HG03442 (cell line): ENCODE results near the gene CLCNKA.
"Not testable (repeated sequence)": the region's sequence is repeated elsewhere in the genome, so short reads cannot be mapped to it uniquely, and the experiment has no call there.

Source experiments
- ATAC-seq: cut with Tn5 transposase; IDR thresholded peaks from one replicate; pipeline ENCODE4 v1.9.1; 2021; ENCODE audit warnings: mild to moderate bottlenecking, moderate library complexity; ENCODE audit not compliant: unreplicated experiment

CLCNKA gene

DNA sequence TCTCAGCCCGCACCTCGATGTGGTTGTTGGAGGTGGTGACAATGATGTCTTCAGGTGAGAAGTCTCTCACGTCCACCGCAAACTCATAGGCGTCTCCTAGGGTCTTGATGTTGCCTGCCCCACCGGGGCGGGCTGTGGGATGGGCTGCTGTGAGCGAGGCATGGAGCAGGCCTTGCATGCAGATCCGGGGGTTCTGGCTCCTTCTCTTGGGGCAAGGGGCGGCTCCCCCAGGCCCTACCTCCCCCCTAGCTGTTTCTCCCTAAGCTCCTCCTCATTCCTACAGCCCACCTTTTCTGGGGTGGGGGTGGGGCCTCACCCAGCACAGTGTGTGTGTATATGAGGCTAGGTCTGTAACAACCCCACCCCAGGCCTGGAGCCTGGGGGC lies 4.8 kb upstream of the CLCNKA start:
- ATAC-seq: no peak

DNA sequence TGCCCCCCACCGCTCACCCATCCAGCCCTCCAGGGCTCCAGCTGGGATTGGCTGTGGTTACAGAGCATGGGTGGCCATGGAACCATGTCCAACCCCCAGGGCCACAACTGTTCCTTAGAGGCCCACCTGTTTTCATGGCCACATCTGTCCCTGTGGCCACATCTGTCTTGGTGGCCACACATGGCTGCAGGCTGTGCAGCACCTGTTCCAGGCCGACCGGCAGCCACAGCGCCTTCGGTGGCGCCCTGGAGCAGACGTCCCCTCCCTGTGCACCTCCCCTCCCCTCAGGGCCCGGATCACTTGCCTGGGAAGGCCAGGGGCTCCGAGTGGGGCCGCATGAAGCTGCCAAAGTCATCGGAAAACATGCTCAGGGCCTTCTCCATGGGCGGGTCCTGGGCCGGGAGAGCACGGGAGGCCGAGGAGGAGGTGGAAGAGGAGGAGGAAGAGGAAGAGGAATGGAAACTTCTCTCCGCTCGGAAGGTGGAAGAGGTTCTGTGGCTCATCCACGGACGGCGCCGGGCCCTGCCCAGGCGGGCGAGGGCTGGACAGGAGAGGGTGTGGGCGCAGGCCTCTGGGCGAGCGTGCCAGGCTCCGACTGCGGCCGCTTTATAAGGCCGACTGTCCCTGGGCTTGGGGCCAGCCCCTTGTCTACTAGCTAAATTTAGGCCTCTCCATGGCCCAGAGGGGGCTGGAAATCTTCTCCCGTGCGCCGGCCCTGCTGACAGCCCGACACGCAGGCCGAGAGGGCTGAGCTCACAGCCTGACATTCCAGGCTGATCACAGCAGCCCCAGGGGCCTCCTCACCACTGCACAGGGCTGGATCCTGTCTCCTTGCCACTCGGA lies 4.2 kb upstream of the CLCNKA start, which contains the start of gene HSPB7:
HSPB7 (minus strand) TSS at position 583 of the 843 bp plus-strand sequence; CDS start at position 503, 80 bp downstream.
- no peak for ATAC-seq

DNA sequence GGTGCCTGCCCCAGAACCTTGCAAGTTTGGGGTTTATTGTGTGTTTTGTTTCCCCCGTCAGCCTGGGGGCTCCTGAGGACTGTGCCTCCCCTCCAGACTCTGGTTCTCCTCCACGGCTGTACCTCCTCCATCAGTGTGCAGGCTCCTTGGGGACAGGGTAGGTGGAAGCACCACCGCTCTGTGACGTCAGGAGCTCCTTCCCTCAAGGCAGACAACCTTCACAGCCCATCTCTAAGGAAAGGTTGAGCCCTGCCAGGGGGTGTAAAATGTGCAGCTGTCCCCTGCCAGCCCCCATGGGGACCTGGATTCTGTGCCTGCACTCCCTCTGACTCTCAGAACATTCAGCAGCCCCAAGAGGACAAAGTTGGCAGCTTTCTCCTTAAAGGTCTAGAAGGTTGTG lies 3.5 kb upstream of the CLCNKA start:
- ATAC-seq: no peak

DNA sequence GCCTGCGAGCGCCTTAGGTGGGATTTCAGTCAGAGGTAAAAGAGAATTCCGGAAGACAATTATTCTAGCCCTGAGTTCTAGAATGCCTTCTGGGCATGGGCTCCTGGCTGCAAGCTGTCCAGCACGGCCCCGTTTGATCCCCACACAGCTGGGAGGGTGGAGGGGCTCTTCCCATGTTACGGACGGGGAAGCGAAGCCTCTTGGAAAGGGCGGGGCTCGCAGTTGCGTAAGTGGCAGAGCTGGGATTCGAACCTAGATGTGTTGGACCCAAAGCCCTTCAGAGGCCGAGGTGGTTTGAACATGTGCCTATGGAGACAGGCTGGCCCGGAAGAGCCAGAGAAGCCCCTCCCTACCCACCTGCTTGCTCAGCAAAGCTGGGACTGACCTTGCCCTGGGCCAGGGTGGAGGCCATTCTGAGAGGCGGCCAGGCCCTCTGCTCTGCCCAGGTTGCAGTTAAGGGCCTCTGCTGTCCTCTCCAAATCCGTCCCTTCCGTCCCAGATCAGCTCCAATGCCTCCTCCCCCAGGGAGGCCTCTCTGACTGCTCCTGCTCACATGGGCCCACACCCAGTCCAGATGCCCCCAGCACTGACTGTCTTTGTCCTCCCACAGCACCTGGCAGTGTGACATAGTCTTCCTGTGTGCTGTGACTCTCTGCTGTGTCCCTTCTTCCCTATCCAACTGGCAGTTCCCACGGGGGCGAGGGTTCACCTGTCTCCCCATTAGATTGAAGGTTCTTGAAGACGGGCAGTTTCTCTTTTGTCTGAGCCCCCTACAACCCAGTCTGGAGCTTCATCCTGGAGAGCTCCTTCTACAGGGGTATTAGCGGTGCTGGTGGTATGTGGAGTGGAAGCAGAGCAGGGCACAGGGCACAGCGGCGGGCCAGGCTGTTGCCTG lies 2.8 kb upstream of the CLCNKA start:
- no peak for ATAC-seq

DNA sequence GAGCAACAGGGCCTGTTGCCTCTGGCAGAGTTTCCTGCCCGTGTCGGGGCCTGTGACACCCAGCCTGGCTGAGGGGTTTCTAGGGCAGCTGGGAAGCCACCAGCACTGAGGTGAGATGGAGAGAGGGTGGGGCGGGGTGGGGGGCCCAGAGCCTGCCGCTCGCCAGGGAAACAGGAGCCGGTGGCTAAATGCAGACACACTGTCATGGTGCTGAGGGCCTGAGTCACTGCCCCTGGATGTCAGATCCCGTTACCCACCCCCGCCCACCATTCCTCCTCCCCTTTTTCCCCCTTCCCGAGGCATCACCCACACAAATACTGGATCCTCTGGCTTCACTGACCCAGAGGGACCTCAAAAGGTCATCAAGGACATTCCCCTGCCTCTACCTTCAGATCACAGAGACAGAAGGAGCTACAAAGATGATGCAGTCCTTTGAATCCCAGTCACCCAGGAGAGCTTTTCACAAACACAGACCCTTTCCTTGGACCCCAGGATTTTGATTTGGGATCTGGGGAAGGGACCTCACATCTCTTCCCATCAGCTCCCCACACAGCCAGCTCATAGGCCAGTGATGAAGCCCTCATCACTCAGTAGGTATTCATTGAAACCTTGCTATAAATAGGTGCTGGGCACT lies 2.1 kb upstream of the CLCNKA start:
- ATAC-seq: no peak

DNA sequence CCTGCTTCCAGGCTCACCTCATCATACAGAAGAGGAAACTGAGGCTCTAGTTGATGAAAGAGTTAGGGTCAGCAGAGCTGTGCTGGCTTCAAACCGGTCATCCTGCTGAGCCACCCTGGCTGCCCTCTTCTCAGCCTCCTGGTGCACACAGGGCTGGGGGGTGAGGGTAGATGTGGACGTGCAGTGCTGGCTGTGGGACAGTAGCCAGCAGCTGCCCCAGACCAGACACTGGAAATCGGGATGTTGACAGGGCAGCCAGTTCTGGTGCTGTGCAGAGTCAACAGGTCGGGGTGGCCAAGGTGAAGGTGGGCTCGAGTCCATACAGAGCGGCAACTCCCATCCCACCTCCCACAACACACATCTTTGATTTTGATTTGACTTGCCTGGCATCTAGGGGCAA lies 1.5 kb upstream of the CLCNKA start:
- ATAC-seq: no peak

DNA sequence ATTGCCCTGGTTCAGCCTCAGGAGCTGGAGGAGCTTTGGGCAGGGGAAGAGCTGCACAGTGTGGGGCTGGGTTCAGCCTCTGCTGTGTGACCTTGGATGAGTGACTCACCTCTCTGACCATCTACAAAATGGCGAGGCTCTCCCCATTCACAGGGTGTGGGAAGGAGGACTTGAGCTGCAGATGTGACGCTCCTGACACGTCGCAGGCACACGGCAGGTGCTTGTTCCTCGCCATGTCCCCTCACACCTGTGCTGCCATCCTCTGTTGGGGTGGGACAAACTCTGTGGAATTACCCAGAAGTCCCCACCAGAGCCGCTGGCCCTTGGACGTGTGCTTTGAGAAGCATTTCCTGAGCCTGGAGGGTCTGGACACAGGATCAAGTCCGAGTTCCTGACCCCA lies 958 bp upstream of the CLCNKA start:
- ATAC-seq: not testable (repeated sequence)

DNA sequence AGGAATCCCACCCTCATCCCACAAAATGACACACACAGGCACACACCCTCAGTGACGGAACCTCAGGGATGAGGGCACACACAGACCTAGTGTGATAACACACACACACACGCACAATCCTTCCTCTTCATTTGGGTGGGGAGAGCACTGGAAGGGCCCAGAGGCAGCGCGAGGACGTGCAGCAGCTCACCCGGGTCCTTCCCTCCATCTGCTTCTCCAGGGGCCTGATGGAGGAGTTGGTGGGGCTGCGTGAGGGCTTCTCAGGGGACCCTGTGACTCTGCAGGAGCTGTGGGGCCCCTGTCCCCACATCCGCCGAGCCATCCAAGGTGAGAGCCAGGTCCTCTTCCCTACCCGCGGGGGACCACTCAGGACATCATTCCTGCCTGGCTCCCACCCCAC lies 557 bp downstream of the CLCNKA start:
- ATAC-seq: no peak

DNA sequence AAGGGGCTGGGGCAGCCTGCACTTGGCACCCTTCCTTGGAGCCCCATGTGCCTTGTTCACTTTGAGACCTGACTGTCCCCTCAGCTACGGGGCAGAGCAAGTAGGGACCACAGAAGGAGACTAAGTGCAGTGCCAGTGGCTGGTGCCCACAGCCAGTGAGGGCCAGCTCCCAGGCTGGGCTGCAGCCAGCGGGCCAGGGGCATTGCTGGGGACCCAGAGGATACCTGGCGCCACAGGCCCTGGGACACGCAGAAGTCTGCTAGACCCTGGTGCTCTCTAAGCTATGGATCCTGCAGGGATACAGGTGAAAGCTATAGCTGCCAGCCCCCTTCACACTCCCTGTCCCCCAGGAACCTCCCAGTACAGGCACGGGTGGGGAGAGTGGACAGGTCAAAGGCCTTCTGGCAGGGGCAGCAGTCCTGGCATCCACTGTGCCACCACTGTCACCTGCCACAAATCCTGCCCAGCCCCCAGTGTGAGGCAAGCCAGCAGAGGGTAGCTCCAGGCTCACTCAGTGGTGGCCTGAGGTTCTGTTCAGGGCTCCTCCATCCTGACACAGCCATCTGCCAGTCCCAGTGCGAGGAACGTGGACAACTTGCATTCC lies 1.3 kb downstream of the CLCNKA start:
- no peak for ATAC-seq

DNA sequence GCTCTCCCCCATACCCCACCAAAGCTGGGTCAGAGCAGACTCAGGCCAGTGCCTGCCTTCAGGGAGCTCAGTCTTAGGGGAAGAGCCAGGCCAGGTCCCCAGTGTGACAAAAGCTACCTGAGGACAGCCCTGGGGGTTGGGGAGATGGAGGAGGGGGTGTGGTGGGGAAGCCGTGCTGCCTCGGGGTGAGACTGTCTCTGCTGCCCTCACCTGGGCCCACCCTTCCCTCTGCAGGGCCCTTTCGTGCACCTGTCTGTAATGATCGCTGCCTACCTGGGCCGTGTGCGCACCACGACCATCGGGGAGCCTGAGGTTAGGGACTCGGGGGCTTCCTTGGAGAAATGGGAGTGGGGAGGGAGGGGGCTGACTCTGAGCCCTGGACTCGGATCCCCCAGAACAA lies 4.5 kb downstream of the CLCNKA start:
- not testable (repeated sequence) for ATAC-seq

DNA sequence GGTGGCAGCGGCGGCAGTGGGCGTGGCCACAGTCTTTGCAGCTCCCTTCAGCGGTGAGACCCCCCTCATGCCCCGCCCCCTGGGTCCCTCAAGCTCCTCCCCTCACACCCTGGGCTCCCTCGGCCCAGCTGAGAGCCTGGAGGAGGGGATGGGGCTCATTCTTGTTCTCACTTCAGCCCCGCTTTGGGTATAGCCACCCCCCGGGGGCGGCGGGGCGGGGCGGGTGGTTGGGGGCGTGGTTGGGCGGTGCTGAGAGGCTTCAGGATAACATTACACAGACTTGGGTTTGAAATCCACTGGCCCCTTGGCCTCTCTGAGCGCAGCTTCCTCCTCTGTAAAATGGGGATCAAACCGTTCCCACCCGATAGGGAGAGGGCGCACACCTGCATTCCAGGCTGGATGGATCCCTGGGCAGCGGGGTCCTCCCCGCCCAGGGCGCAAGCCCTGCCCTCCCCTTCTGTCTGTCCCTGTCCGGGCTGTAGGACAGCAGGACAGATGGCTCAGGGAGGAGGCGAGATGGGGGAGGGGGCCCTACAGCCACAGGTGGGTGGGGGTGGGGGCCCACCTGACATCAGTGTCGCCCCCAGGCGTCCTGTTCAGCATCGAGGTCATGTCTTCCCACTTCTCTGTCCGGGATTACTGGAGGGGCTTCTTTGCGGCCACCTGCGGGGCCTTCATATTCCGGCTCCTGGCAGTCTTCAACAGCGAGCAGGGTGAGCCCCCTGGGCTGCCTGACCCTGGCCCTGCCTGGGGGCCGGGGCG lies 5.1 kb downstream of the CLCNKA start:
- ATAC-seq: no peak

DNA sequence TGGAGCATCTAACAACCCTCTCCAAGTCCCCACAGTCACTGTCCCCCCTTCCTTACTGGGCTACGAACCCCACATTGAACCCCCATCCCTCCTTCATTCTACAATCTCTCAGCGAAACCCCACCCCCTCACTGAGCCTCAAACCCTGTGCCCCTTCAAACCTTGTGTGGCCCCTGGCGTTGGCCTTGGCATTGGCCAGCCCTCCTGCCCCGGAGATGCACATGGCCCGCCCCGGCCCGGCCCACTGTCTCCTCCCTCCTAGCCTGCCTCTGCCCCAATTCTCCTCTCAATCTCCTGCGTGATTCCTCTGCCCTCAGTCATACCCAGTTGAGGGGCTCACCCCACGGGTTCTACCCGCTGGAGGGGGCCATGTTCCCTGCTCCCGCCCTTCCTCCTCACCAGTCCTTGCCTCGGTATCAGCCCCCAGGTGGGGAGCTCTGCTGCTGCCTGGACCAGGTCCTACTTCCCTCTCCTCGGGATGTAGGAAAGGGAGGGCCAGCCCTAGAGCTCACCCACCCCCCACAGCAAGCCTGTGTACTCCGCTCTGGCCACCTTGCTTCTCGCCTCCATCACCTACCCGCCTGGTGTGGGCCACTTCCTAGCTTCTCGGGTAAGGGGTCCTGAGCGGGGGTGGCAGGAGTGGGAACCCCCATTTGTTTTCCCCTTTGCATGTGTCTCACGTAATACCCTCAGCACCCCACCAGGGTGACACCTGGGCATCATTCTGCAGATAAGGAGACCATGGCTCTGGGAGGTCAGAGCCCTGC lies 6.6 kb downstream of the CLCNKA start:
- ATAC-seq: no peak

DNA sequence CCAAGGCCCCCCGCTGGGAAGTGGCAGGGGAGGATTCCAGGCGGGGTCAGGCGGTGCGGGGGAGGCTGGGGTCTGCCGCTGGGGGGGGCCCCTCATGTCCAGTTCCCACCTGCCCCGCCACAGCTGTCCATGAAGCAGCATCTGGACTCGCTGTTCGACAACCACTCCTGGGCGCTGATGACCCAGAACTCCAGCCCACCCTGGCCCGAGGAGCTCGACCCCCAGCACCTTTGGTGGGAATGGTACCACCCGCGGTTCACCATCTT lies 7.1 kb downstream of the CLCNKA start:
- not testable (repeated sequence) for ATAC-seq

DNA sequence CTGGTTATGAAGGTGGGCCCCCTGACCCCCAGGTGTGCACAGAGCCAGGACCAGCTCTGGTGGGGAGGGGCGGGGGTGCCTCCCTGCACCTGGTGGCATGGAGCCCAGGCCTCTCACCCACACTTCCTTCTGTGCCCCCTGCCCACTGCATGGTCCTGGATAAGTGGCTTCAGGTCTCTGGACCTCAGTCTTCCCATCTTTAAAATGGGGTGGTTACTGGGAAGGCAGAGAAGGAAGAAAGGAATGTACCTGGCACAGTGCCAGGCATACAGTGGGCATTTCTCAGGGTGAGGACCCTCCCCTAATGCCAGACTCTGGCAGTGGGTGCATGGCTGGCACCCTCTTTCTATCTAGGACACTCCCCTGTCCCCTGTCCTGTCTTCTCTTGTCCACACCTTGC lies 7.5 kb downstream of the CLCNKA start:
- no peak for ATAC-seq

DNA sequence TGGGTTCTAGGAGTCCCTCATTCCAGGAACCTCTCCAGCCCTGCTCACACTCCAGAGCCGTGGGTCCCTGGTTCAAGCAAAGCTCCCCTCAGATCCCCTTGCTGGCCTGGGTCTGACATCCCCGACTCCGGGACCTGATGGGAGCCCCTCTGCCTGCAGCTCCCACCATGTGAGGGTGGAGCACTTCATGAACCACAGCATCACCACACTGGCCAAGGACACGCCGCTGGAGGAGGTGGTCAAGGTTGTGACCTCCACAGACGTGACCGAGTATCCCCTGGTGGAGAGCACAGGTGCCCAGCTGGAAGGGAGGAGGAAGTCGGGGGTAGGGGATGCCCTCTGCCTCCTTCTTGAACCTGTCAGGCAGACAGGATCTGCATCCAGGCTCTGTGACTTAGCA lies 9.7 kb downstream of the CLCNKA start:
- ATAC-seq: no peak

DNA sequence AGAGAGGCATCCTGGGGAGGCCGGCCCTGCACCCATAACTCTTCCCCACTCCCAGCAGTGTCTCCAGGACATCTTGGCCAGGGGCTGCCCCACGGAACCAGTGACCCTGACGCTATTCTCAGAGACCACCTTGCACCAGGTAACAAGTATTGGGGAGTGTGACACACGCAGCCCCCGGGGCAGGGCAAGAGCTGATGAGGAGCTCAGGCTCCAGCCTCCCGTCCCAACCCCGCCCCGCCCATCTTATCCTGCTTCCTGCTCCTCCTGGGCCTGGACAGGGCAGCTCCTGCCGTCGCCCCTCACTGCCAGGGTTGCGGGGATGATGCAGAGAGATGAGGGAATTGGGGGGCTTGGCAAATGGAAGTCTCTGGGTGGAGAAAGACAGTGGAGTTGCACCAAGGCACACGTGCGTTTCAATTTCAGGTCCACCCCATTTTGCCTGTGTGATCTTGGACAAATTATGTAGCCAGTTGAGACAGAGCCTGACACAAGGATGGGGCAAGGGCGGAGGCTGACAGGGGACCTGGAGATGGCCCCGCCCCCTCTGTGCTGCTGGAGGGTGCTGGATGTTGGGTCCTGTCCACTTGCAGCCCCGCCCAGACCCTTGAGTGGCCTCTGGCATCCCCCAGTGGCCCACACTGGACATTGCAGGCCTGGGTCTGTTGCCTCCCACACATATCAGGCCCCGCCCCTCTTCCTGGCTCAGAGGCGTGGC lies 10.7 kb downstream of the CLCNKA start:
- ATAC-seq: peak; percentile 68

DNA sequence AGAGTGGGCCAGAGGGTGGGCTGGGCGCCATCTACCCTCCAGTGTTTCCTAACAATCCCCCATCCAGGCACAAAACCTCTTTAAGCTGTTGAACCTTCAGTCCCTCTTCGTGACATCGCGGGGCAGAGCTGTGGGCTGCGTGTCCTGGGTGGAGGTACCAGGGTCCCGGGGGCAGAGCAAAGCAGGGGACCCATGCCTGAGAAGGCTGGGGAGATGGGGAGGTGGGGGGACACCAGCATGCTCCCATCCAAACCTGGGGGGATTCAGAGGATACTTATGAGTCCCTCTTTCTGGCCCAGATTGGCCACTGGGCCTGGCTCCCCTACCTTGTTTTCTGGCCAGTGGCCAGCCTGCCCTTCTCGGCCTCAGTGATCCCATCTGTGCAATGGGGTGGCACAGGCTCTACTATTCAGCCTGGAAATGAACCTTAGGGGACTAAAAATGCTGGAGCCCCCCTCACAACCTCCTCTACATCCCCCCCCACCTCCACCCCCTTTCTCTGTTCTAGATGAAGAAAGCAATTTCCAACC lies 11.3 kb downstream of the CLCNKA start:
- ATAC-seq: not testable (repeated sequence)

DNA sequence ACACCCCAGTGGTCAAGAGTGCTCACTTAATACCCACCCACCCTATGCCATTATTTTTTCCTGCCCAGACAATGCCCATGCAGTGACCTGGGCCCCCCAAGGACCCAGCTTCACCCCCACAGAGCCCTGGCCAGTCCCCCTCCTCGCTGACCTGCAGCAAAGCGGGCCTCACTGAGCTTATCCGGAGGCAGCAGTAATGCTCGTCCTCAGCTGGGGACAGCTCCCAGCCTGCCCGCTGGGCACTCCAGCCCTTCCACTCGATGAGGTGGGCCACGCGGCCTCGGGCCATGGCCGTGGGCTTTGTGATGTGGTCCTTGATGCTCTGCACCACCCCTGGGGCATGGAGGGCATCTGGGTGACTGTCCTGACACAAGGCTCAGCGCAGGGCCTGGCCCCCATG lies 14.6 kb downstream of the CLCNKA start:
- ATAC-seq: not testable (repeated sequence)

DNA sequence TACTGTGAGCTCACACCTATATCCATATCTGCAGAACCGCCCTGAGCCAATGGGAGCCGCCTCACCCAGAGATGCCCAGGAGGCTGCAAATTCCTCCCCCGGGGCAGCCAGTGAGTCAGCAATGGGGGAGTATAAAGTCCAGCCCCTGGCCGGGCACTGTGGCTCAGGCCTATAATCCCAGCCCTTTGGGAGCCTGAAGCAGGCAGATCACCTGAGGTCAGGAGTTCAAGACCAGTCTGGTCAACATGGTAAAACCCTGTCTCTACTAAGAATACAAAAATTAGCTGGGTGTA lies 16.7 kb downstream of the CLCNKA start:
- no peak for ATAC-seq
